Measurements from ENCODE around the gene CD300LB. TPM values are rescaled to one million over a fixed set of nuclear protein-coding genes. Genes with fewer than 3 reads are reported as not detected.
"Not testable (repeated sequence)": the region's sequence is repeated elsewhere in the genome, so short reads cannot be mapped to it uniquely, and the experiment has no call there.

Gene CD300LB
- total RNA-seq, 4 donors from 2014 or later: 0.41 TPM; not detected in 3

DNA sequence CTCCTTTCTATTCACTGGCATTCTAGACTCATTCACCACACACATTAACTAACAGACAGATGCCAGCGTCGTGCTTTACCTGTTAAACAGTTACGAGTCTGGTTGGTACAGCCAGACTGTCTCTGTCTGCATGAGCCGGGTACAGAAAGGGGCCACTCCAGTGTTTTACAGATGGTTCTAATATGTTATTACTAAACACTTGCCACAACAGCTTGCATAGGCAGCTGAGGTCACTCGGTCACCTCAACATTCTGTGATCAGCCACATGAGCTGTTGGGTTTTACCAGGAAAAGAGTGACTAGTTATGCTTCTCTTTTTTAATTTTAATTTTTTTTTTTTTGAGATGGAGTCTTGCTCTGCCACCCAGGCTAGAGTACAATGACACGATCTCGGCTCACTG lies 39.6 kb downstream of the CD300LB start:
- H3K9me3 ChIP-seq: no peaks in the 10 kb centered on the region
- H3K4me1 ChIP-seq: peaks cover 0 to 4% (median 0%) of the 10 kb centered on the region in 4 donors
- 82 to 86% methylated on average over 2 to 7 of the region's 7 CpGs for WGBS, 2 donors (ENCODE audit: low coverage in 1 of 2)
- intact Hi-C loops (cut with DNase I; ENCODE audit: low total_unique reads) (no loop called here), in situ Hi-C loops (cut with MboI; ENCODE audit: low pct_ligation_motif_present in 1 of 4, low pct_unique_long_range_greater_than_20kb in 1 of 4, low sequenced_read_pairs in 3 of 4) (no loop called here)
- TF ChIP-seq, protein P1, sequence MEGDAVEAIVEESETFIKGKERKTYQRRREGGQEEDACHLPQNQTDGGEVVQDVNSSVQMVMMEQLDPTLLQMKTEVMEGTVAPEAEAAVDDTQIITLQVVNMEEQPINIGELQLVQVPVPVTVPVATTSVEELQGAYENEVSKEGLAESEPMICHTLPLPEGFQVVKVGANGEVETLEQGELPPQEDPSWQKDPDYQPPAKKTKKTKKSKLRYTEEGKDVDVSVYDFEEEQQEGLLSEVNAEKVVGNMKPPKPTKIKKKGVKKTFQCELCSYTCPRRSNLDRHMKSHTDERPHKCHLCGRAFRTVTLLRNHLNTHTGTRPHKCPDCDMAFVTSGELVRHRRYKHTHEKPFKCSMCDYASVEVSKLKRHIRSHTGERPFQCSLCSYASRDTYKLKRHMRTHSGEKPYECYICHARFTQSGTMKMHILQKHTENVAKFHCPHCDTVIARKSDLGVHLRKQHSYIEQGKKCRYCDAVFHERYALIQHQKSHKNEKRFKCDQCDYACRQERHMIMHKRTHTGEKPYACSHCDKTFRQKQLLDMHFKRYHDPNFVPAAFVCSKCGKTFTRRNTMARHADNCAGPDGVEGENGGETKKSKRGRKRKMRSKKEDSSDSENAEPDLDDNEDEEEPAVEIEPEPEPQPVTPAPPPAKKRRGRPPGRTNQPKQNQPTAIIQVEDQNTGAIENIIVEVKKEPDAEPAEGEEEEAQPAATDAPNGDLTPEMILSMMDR (IDR thresholded peaks at IDR 0.05): no peak
- no peaks in the 10 kb centered on the region for H3K27me3 ChIP-seq
- H3K27ac ChIP-seq: no peak overlapping the region
- no peaks in the 10 kb centered on the region for H3K36me3 ChIP-seq
- DNase-seq: no peak
- no peak overlapping the region for H3K4me3 ChIP-seq

DNA sequence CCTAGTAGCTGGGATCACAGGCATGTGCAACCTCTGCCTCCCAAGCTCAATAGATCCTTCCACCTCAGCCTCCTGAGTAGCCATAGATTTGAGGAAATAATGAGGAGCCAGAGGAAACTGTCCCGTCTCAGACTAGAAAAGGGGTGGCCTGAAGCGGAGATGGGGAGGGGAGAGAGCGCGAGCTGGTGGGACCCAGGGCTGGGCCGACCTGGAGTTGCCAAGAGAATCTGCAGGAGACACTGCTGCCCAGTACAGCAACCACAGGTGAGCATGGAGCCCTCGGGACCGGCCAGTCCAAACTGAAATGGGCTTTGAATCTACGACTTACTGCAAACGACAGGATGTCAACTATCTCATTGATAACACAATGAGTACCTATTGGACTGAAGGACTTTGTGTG lies 40.6 kb downstream of the CD300LB start:
- DNase-seq: no peak
- TF ChIP-seq POLR2A (IDR thresholded peaks at IDR 0.05) (no peak), POLR2AphosphoS5 (IDR thresholded peaks at IDR 0.05) (no peak), EP300 (IDR thresholded peaks at IDR 0.05; ENCODE audit: low read depth) (no peak)
- TF ChIP-seq, protein P1 (IDR thresholded peaks at IDR 0.05): no peak
- intact Hi-C loops (cut with DNase I; ENCODE audit: low total_unique reads) (no loop called here), in situ Hi-C loops (cut with MboI; ENCODE audit: low pct_ligation_motif_present in 1 of 4, low pct_unique_long_range_greater_than_20kb in 1 of 4, low sequenced_read_pairs in 3 of 4) (no loop called here)
- 89% methylated on average over 9 of the region's 9 CpGs; no CpG with 5 or more reads in 1 of the 2 donors for WGBS, 2 donors (ENCODE audit: low coverage in 1 of 2)
- Histone ChIP-seq H3K4me1 (peaks cover 0 to 4% (median 0%) of the 10 kb centered on the region in 4 donors), H3K27ac (no peak overlapping the region), H3K27me3 (no peaks in the 10 kb centered on the region), H3K9me3 (no peaks in the 10 kb centered on the region), H3K4me3 (no peak overlapping the region), H3K36me3 (no peaks in the 10 kb centered on the region)

DNA sequence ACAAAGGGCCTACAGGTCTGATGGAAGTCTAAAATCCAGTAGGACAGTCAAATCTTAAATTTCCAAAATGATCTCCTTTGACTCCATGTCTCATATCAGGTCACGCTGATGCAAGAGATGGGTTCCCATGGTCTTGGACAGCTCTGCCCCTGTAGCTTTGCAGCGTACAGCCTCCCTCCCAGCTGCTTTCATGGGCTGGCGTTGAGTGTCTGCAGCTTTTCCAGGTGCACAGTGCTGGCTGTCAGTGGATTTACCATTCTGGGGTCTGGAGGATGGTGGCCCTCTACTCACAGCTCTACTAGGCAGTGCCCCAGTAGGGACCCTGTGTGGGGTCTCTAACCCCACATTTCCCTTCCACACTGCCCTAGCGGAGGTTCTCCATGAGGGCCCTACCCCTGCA lies 43.0 kb downstream of the CD300LB start:
- H3K36me3 ChIP-seq; H3K4me3 ChIP-seq; in situ Hi-C loops (cut with MboI; ENCODE audit: low pct_ligation_motif_present in 1 of 4, low pct_unique_long_range_greater_than_20kb in 1 of 4, low sequenced_read_pairs in 3 of 4); DNase-seq; intact Hi-C loops (cut with DNase I; ENCODE audit: low total_unique reads); H3K4me1 ChIP-seq; H3K9me3 ChIP-seq; H3K27ac ChIP-seq; H3K27me3 ChIP-seq: not testable (repeated sequence)
- 100% methylated on average over 4 of the region's 4 CpGs; no CpG with 5 or more reads in 1 of the 2 donors for WGBS, 2 donors (ENCODE audit: low coverage in 1 of 2)

DNA sequence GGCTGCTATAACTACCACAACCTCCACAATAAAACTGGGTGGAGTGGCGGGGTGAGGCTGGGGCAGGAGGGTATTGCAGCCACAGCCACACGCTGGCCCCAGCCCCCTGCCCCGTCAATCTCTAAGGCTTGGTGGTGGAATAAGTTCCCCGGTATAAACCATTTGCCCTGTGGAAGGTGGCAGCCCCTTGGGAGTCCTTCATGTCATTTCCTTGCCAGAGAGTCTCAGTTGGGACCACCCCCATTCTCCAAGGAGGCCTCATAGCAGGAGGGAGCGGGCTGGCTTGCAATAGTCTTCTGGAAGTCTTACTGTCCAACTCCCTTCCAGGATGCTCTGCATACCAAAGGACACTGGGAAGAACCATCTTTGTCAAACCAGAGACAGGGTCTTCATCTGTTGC lies 45.4 kb downstream of the CD300LB start:
- H3K9me3 ChIP-seq: no peaks in the 10 kb centered on the region
- 57 to 73% methylated on average over 2 to 5 of the region's 5 CpGs for WGBS, 2 donors (ENCODE audit: low coverage in 1 of 2)
- no peak for DNase-seq
- no peaks in the 10 kb centered on the region for H3K27me3 ChIP-seq
- no peak overlapping the region for H3K27ac ChIP-seq
- in situ Hi-C loops (cut with MboI; ENCODE audit: low pct_ligation_motif_present in 1 of 4, low pct_unique_long_range_greater_than_20kb in 1 of 4, low sequenced_read_pairs in 3 of 4): no loop called here
- intact Hi-C loops (cut with DNase I; ENCODE audit: low total_unique reads): no loop called here
- TF ChIP-seq POLR2AphosphoS5 (IDR thresholded peaks at IDR 0.05): no peak
- TF ChIP-seq, protein P1 (IDR thresholded peaks at IDR 0.05): no peak
- TF ChIP-seq EP300 (IDR thresholded peaks at IDR 0.05; ENCODE audit: low read depth): no peak
- TF ChIP-seq POLR2A (IDR thresholded peaks at IDR 0.05): no peak
- no peaks in the 10 kb centered on the region for H3K36me3 ChIP-seq
- H3K4me3 ChIP-seq: no peak overlapping the region
- H3K4me1 ChIP-seq: no peaks in the 10 kb centered on the region

DNA sequence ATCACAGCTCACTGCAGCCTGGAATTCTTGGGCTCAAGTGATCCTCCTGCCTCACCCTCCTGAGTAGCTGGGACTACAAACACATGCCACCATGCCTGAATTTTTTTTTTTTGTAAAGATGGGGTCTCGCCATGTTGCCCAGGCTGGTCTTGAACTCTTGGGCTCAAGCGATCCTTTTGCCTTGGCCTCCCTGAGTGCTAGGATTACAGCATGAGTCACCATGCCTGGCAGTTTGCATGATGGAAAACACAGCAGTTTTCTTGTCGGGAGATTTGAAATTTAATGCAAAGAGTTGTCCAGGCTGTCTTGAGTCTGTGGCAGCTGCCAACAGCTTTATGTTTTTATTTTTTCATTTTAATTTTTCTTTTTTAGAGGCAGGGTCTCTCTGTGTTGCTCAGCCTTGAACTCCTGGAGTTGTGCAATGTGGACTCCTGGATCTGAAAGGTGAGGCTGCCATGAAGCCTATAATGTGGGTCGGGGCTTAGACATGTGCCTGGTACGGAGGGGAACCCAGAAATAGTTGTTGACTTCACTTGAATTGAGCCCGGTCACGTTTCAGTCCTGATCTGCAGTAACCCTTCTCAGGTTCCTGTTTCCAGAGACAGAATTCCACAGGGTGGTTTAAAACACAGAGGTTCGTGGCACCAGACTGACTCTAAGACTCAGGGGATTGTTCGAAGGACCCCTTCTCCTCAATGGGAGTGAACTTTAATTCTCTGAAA lies 46.1 kb downstream of the CD300LB start:
- Histone ChIP-seq H3K27me3 (no peaks in the 10 kb centered on the region), H3K27ac (no peak overlapping the region), H3K4me1 (no peaks in the 10 kb centered on the region), H3K9me3 (no peaks in the 10 kb centered on the region), H3K36me3 (no peaks in the 10 kb centered on the region), H3K4me3 (no peak overlapping the region)
- intact Hi-C loops (cut with DNase I; ENCODE audit: low total_unique reads) (no loop called here), in situ Hi-C loops (cut with MboI; ENCODE audit: low pct_ligation_motif_present in 1 of 4, low pct_unique_long_range_greater_than_20kb in 1 of 4, low sequenced_read_pairs in 3 of 4) (no loop called here)
- DNase-seq: no peak
- WGBS, 2 donors (ENCODE audit: low coverage in 1 of 2): 52 to 56% methylated on average over 4 to 9 of the region's 9 CpGs
- no peak for TF ChIP-seq POLR2A (IDR thresholded peaks at IDR 0.05)
- TF ChIP-seq POLR2AphosphoS5 (IDR thresholded peaks at IDR 0.05): no peak
- no peak for TF ChIP-seq EP300 (IDR thresholded peaks at IDR 0.05; ENCODE audit: low read depth)
- TF ChIP-seq, protein P1 (IDR thresholded peaks at IDR 0.05): no peak

Data from transverse colon (tissue), 4 donors.